Measurements from ENCODE around the gene FLAD1.
"Not testable (repeated sequence)": the region's sequence is repeated elsewhere in the genome, so short reads cannot be mapped to it uniquely, and the experiment has no call there.

The FLAD1 gene

DNA sequence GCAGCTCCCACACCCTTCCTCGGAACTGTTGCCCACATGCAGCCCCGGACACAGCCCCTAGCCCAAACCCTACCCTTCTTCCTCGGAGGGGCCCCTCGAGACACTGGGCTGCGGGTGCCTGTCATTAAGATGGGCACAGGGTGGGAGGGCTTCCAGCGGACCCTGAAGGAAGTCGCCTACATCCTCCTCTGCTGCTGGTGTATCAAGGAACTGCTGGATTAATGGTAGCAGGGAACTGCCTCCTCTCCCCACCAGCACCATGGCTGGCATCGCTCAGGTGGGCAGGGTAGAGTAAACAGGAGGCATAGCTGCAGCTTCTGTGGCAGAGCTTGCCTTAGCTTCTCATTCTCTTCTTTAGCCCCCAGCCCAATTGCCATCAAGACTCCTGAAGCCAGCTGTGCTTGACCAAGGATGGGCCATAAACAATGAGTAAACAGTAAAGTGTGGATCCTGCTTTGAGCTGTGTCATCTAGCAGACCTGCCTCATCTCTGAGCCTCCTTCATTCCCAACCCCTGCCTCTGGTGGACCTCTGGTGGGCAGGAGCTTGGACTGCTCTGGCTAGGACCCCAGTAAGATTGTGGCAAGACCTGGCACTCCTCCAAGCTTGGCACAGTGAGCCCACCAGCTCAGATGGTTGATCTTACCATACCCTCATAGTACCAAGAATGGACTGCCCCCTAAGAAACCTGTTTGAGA lies 10.6 kb downstream of the FLAD1 start, which contains the start of gene LENEP:
Gene LENEP, plus strand, starts transcription at position 15 of the 697 bp plus-strand sequence. Its CDS starts 22 bp downstream, at position 37.
- no peak for DNase-seq

DNA sequence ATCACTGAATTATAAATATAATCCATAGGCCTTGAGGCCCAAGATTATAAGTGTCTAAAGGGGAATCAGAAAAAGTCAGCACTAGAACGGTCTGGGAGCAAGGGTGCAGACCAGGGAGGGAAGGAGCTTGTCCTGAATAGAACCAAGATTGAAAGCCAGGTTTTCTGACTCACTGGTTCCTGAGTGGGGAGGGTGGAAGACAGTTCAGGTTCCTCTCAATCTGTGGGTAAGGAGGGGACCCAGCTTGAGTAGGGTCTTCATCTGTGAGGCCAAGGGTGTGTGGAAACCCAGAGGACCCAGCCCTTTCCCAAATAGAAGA lies 11.1 kb downstream of the FLAD1 start:
- DNase-seq, result no peak

DNA sequence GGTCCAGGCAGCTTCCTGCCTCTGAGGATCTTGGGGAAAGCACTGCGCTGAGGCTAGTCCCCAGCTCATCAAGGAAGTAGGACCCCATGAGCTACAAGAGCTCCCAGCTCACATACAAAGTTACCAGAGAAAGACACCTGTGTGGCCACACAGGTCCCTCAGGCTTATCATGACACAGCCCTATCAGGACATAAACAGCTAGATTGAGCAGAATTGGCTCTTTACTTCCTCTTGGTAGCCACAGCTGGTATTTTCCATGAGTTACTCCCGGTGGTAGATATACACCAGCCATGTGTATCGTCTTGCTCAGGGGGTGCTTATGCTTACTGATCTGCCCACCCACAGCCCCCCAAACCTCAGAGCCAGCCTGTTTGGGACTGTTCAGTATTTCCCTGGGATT lies 11.4 kb downstream of the FLAD1 start:
- DNase-seq, result no peak

DNA sequence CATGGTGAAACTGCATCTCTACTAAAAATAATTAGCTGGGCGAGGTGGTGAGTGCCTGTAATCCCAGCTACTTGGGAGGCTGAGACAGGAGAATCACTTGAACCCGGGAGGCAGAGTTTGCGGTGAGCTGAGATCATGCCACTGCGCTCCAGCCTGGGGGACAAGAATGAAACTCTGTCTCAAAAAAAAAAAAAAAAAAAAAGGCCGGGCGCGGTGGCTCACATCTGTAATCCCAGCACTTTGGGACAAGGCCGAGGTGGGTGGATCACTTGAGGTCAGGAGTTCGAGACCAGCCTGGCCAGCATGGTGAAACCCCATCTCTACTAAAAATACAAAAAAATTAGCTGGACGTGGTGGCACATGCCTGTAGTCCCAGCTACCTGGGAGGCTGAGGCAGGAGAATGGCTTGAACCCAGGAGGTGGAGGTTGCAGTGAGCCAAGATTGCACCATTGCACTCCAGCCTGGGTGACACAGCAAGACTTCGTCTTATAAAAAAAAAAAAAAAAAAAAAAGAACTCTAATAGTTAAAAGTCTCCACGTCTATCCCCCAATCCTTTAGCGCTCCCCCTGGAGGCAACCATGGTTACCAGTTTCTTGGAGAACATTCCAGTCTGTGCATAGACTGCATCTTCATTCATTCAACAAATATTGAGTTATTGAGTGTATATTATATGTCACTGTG lies 12.3 kb downstream of the FLAD1 start:
- DNase-seq, result not testable (repeated sequence)

DNA sequence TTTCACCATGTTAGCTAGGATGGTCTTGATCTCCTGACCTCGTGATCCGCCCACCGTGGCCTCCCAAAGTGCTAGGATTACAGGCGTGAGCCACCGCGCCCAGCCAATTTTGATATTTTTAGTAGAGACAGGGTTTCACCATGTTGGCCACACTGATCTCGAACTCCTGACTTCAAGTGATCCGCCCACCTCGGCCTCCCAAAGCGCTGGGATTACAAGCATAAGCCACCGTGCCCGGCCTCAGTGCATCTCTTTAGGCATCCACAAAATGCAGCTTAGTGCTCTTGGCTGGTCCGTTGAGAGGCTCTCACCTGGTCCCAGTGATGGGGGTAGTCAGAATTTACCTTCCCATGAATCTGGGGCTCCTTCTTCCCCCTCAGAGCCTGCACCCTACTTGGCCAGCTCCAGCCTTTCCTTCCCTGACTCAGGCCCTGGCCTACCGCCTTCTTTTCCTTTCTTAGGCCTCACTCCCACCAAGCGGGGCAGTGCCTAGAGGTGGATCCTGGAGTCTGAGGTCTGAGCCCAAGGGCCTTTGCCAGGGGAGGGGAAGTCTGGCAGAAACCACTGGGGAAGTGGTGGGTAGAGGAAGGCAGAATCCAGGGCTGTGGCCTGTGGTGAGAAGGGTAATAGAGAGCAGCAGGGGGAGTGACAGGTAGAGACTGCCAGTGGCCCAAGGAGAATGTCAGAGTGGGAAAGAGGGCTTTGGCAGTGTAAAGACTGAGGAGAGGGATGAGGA lies 14.0 kb downstream of the FLAD1 start:
- no peak for DNase-seq

DNA sequence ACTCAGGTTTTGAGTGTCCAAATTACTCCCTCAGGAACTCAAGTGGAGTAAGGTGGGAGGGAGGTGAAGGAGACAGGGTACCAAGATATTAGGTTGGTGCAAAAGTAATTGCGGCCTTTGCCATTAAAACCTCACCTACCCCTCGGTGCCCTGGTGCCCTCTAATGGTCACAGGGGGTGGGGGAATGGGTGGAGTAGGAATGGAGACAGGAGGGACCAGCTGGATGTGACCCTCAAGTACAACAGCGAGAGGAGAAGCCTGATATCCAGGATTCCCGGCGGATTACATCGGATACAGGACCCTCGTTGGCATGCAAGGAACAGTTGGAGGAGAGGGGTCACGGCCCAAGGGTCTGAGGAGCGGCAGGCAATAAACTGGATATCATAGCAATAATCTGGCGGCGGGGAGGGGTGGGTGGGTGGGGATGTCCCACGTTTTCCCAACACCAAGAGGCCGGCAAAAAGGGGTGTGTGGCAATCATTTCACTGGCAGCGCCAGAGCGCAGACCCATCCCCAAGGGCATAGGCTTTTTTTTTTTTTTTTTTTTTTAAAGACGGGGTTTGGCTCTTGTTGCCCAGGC lies 15.1 kb downstream of the FLAD1 start:
- DNase-seq, result no peak

DNA sequence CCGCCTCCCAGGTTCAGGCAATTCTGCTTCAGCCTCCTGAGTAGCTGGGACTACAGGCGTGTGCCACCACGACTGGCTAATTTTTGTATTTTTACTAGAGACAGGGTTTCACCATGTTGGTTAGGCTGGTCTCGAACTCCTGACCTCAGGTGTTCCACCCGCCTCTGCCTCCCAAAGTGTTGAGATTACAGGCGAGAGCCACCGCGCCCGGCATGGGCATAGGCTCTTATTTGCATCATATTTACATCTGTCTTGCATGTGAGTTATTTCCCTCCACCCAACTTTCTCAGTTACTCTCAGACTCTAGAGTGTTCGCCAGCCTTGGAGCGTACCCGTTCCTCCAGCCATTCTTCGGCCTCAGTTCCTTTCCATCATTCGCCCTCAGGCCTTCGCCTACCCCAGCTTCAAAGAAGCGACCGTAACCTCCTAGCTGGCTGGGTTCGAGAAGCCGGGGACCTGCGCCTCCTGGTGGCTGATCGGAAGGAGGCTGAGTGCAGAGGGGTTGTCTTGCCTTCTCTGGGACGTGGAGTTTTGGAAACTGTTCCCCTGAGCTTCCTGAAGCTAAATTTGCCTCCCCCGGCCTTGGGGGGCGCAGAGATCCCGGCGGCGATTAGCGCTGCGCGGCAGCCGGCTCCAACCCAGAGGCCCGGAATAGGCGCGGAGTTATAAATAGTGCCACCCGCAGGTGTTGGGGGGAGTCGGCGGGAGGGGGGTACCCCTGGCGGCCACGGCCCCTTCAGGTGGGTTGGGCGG lies 15.8 kb downstream of the FLAD1 start:
- DNase-seq, result no peak

DNA sequence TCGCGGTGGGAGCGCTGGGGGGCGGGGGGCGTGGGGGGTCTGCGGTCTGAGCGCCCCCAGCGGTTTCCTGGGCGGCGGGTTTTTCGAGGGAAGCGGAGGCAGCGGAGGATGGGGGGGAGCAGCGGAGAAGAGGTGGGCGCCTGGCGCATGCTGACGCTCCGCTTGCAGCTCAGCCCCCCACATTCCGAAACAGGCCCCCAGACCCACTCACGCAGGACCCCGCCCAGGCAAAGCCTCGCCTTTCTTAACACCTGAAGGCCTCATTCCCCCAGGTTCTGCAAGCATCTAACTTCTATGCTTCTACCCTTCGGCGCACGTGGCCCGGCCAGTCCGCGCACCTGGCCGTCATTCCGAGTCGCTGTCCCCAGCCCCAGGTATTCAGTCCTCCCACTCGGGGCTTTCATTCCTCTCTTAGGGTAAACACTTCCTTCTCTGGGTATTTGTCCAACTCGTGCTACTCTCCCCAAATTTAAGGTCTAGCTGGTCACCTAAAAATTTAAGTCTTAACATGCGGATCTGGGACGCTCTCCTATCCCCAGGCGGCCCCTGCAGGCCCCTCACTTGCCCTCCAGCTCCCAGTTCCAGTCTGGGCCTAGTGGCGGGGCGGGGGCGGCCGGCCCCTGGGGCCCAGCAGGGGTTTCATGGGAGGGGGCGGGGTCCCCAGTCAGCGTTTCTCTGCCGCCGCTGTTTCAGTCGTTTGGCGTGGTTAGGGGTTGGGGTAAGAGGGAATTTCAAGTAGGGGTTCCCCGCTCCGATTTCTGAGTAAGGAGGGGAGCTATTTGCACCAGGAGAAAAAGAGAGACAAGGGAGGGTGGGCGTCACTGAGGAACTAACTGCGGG lies 16.6 kb downstream of the FLAD1 start:
- no peak for DNase-seq

DNA sequence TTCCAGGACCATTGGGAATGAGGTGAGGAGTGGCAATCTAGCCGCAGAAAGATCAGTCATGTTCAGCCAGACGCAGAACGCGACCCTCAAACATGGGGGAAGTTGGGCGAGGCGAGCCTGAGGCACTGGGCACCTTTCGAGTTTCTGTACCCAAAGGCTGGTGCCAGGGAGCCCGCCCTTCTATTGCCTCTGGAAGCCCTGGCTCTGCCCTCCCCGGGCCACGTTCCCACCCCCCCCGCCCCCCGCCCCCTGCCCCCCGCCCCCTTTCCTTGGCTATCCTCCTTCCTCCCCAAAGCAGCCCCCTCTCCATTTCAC lies 17.2 kb downstream of the FLAD1 start:
- DNase-seq, result no peak

DNA sequence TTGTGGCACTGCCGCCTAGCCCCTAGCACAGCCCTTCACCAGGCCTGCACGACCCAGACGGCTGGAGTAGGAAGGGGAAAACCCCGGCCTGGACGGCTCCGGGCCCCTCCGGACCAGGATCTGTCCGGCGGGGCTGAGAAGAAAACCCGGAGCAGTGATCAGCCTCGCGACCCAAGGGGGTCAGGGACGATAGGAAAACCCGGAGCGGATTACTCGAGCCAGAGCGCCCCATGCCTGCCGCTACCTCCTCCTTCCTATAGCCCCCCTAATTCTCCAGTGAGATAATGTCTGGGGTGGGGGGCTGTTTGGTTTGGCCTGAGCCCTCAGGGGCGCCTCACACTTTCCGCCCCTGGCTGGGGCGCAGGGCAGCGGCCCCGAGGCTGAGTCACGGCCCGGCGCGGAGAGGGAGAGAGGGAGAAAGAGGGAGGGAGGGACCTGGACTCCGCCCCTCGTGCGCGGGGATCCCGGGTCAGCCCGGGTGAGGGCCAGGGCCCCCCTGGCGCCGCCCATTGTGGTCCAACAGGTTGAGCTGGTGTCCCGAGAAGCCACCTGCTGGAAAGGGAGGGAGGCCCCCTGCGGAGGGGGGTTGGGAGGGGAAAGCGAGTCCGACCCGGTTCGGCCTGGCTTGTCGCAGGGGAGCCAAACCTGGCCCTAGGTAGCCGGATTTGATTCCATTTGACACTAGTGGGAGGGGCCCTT lies 17.7 kb downstream of the FLAD1 start:
- peak; percentile 22 for DNase-seq

DNA sequence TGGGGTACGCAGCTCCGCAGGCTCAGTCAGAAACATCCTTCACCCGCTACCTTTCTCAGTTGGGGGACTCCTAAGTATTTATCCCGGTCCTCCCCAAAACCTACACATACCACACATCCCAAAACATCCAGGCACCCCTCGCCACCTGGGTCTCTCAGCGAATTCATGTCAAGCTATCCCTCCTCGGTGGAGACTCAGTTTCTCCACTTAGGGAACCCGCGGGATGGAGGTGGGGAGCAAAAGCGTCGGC lies 18.2 kb downstream of the FLAD1 start:
- no peak for DNase-seq

DNA sequence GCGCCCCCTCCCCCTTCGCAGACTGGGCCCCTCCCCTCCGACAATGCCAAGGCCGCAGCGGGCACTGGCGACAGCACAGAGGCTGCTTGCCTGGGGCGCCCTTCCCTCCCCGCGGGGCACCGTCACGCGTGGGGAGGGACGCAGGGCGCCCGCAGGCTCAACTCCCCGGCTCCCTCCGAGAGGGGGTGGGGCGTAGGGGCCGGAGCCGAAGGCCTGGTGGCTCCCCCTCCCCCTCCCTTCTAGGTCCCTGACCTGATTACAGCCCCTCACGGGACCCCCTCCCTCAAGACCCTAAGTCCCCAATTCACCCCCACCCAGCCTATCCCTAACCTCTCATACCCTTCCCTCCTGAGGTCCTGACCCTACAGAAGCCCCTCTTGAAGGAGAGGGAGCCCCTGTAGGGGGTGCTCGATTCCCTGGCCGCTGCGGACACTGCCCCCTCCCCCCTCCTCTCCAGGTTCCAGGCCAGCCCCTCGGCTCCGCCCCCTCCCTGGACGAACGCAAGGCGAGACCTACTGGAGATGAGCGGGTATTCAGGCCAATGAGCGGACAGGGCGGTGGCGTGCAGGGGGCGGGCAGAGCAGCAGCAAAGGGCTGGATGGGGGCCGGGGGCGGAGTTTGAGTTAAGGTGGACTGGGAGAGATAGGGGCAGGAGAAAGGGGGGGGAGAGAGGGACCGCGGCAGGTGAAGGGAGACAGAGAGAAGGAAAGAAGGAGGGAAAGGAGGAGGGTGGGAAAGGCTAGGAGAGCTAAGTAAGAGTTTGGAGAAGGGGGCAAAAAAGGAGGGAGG lies 18.7 kb downstream of the FLAD1 start:
- DNase-seq, result peak; percentile 96

DNA sequence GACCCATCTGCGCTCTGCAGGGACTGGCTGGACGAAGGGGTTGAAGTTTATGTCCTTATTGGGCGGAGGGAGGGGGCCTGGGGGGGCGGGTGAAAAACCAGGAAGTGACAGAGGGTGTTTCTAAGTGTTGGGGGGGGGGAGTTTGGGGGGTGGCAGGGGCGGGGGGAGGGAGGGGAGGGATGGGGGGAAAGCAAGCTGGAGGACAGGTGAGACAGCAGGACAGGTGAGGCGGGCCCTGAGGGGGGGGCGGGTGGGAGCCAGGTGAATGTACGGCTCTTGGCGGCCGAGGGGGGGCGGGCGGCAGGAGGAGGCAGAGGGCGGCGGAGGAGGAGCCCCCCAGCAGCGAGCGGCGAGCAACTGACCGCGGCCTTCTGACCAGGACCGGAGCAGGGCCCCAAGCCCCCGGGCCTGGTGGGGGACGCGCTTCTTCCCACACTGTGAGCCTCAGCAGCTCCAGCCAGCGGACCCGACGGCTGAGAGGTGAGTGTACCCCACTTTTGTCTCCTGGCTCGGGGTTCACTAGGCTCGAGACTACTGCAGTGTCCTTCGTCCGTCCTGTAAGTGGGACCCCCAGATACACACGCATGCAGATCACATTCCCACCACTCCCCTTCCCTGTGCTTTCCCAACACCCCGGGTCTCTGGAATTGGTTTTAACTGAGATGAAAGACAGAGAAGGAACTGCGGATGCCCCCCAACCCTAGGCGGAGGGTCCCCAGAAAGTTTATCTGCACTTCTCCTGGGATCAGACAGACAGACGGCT lies 19.5 kb downstream of the FLAD1 start, which contains the start of gene ZBTB7B:
Gene ZBTB7B, plus strand, starts transcription at position 339 of the 763 bp plus-strand sequence. CDS start 11,859 bp downstream, outside the sequence.
- DNase-seq, result no peak

DNA sequence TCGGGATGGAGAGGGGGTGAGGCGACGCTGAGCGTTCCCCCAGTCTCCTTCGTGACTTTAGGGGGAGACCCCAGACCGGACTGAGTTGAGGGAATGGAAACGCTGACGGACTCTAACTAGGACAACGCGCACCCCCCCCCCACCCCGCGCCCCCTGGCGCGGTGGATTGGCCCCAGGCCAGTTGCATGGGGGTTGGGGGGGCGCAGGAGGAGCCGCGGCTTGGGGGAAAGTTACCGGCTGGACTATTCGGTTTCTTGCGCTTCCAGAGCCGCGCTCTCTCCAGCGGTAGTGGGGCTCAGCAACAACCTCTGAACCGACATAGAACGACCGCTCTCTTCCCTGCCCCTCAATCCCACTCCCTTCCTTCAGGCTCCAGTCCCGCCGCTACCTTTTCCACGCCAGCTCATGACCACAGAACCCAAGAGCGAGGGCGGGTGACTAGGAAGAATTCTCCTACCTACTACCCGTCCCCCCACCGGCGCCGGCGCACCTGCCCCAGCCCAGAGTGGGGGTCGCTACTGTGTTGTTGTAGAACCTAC lies 20.2 kb downstream of the FLAD1 start:
- DNase-seq, result no peak

DNA sequence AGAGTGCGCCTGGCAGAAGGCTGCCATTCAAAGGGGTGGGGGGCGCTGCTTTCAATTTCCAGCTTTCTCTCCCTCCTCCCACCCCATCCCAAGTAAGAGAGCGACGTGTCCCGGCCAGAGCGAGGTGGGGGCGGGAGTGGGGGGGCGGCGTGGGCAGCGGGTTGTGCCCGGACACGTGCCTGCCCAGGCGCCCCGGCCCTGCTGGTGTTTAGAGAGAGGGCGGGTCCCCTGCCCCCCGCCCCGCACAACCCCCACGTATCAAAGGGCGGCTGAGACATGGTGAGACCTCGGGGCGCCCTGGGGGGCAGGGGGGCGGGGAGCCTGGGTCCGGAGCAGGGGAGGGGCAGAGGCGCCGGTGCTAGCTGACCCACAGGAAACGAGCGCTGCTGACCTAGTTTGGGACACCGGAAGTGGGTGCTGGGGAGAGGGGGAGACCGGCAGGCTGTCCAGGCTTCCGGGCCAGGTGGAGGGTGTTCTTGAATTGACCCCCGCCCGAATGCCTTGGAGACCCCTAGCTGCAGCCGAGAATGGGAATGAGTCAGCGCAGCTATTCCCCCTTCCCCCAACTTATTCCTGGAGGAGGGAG lies 20.7 kb downstream of the FLAD1 start:
- no peak for DNase-seq

DNA sequence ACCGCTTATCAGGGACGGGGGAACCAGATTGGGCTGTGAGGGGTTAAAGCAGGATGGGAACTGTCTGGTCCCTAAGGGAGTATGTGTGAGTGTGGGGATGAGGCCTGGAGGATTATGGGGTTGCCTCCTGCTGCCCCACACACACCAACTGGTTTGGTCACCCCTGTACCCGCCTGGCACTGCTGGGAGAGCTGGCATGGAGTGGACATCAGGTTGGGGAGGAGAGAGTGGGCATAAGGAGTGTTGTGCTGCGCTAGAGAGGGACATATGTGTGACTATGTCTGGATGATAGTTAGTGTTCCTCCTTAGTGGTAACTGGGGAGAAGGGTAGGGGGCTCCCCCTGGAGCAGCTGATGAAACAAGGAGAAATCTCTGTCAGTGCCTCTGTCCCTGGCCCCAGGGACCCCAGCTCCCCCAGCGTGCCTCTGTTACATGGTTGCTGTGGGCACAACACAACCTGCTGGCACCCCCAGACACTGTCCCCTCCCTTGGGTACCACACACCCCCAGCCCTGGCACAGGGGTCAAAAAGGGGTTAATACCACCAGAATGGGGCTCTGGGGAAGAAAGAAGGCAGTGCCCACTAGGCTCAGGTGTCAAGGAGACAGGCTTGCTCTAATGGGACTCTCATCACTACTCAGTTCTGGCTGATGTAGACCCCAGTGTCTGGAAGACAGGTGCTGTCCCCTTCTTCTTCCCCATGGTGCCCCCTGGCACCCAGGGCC lies 21.4 kb downstream of the FLAD1 start:
- no peak for DNase-seq

DNA sequence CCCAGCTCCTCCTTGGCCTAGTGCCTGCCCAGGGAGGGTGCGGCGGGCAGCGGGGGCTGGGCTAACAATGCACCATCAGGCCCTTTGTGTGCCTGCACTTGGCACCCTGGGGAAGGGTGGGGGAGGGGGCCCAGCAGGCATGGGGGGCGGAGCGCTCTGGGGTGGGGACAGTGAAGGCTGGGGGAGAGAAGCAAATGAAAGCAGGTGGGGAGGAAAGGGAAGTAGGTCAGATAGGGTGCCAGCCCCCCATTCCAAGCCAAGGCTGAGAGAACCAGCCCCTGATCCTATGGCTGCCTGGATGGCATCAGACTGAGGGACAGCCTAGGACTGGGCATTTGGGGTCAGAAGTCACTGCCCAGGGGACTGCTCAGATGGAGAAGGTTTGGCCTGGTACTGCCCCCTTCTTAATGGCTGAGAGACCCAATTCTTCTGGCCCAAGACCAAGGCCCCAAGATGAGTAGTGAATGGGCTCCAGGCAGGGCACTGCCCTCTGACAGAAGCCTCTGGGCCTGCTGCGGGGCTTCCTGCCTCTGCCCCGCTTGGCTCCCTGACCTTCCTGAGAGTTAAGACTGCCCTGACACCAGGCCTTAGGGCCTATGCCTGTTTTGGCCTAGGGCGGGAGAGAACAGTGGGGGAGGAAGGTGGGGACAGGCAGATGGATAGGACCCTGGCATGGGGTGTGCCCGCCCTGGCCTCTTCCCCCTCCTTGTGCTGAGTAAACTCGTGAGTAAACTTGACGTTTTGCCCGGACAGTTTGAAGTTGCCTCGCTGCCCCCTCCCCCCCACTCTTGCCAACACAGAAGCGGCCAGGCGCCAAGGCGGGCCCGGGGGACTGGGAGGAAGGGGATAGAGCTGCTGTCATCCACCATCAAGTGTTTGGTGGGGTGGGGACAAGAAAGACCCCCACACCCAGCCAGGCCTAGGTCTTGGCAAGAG lies 22.2 kb downstream of the FLAD1 start:
- no peak for DNase-seq

Data from NCI-H1417 treated with DMSO at 0.1 percent for 48 hours (cell line).